Neural crest cell (in vitro differentiated cells): Measurements from ENCODE around the gene ZCCHC17. TPM values are rescaled to one million over a fixed set of nuclear protein-coding genes. Genes with fewer than 3 reads are reported as not detected.

Experiments
- DNase-seq: peaks from one replicate; pipeline ENCODE4 v3.0.0; 2021; ENCODE audit warnings: low read depth, mixed read lengths, low spot score
- H3K27ac Mint-ChIP-seq: one replicate; pipeline ENCODE4 v1.8.0; 2021; ENCODE audit warnings: mild to moderate bottlenecking, mixed read lengths; ENCODE audit not compliant: unreplicated experiment
- H3K27me3 Mint-ChIP-seq: 2 replicates; pipeline ENCODE4 v1.8.0; 2021; ENCODE audit warnings: low read depth, mild to moderate bottlenecking, mixed read lengths
- H3K36me3 Mint-ChIP-seq: 2 replicates; pipeline ENCODE4 v1.8.0; 2021; ENCODE audit warnings: low read depth, mild to moderate bottlenecking, mixed read lengths
- H3K4me1 Mint-ChIP-seq: 2 replicates; pipeline ENCODE4 v1.8.0; 2021; ENCODE audit warnings: mixed read lengths
- H3K4me3 Mint-ChIP-seq: one replicate; pipeline ENCODE4 v1.8.0; 2021; ENCODE audit warnings: mild to moderate bottlenecking, mixed read lengths
- H3K9me3 Mint-ChIP-seq: 2 replicates; pipeline ENCODE4 v1.8.0; 2021; ENCODE audit warnings: mixed read lengths
- CTCF ChIP-seq: fragments of 200-600 bp; sonication (generic); conservative IDR thresholded peaks from 2 replicates; pipeline ENCODE4 v1.5.0; 2021; ENCODE audit warnings: antibody characterized with exemption, mild to moderate bottlenecking
- total RNA-seq: library from RNA; stranded (reverse); gene quantifications from 2 replicates; pipeline ENCODE4 v1.2.1, GENCODE V29; 2021

The ZCCHC17 gene
- total RNA-seq, 1 donor from 2014 or later: 59.7 TPM

GRCh38 chr1:31297277-31298247 lies 730 bp downstream of the ZCCHC17 start:
- Mint-ChIP-seq H3K27ac (no peak overlapping the region), H3K9me3 (no peaks in the 10 kb centered on the region), H3K36me3 (peaks cover 3% of the 10 kb centered on the region), H3K4me3 (no peak overlapping the region), H3K27me3 (no peaks in the 10 kb centered on the region), H3K4me1 (peaks cover 21% of the 10 kb centered on the region)
- no peak for TF ChIP-seq CTCF
- peak; percentile 9 for DNase-seq

- peaks cover 21% of the 10 kb centered on the region for H3K4me1 Mint-ChIP-seq
- H3K27ac Mint-ChIP-seq: peak overlapping the region; percentile 1
- H3K36me3 Mint-ChIP-seq: peaks cover 3% of the 10 kb centered on the region
- no peaks in the 10 kb centered on the region for H3K9me3 Mint-ChIP-seq
- DNase-seq: no peak
- peak overlapping the region; percentile 61 for H3K4me3 Mint-ChIP-seq
- no peak for TF ChIP-seq CTCF
- H3K27me3 Mint-ChIP-seq: no peaks in the 10 kb centered on the region
These were observed 2.5 kb downstream of the ZCCHC17 start for GRCh38 chr1:31299365-31299764.

GRCh38 chr1:31300193-31300592 lies 3.4 kb downstream of the ZCCHC17 start:
- no peak for TF ChIP-seq CTCF
- no peak for DNase-seq
- Mint-ChIP-seq H3K36me3 (no peaks in the 10 kb centered on the region), H3K4me3 (peak overlapping the region; percentile 39), H3K27ac (no peak overlapping the region), H3K27me3 (no peaks in the 10 kb centered on the region), H3K4me1 (peaks cover 21% of the 10 kb centered on the region), H3K9me3 (no peaks in the 10 kb centered on the region)

GRCh38 chr1:31302709-31303441 lies 6.0 kb downstream of the ZCCHC17 start:
- no peaks in the 10 kb centered on the region for H3K9me3 Mint-ChIP-seq
- peaks cover 3% of the 10 kb centered on the region for H3K36me3 Mint-ChIP-seq
- no peak for DNase-seq
- H3K4me1 Mint-ChIP-seq: peaks cover 31% of the 10 kb centered on the region
- TF ChIP-seq CTCF: no peak
- H3K4me3 Mint-ChIP-seq: no peak overlapping the region
- H3K27me3 Mint-ChIP-seq: no peaks in the 10 kb centered on the region
- H3K27ac Mint-ChIP-seq: peak overlapping the region; percentile 20

GRCh38 chr1:31306278-31306677 lies 9.4 kb downstream of the ZCCHC17 start:
- Mint-ChIP-seq H3K27me3 (no peaks in the 10 kb centered on the region), H3K9me3 (no peaks in the 10 kb centered on the region), H3K36me3 (peaks cover 6% of the 10 kb centered on the region), H3K4me1 (peaks cover 14% of the 10 kb centered on the region), H3K27ac (no peak overlapping the region), H3K4me3 (no peak overlapping the region)
- no peak for TF ChIP-seq CTCF
- DNase-seq: no peak
